Cerebellar cortex (tissue), 1 donor: ENCODE data around the gene FAR1.
"Not testable (repeated sequence)": the region's sequence is repeated elsewhere in the genome, so short reads cannot be mapped to it uniquely, and the experiment has no call there.

ENCODE experiments used
- DNase-seq: peaks from one replicate; pipeline ENCODE4 v3.0.0-alpha.2; 2015; ENCODE audit warnings: low spot score

The FAR1 gene

GRCh38 chr11:13718394-13718793 is 49.9 kb downstream of the FAR1 start:
- no peak for DNase-seq

- DNase-seq: no peak
Observed at GRCh38 chr11:13720940-13721339, 52.5 kb downstream of the FAR1 start.

- DNase-seq: no peak
Observed at GRCh38 chr11:13721760-13722159, 53.3 kb downstream of the FAR1 start.

GRCh38 chr11:13726456-13726855 is 58.0 kb downstream of the FAR1 start:
- no peak for DNase-seq

- DNase-seq: no peak
Observed at GRCh38 chr11:13728076-13728475, 59.6 kb downstream of the FAR1 start.

- no peak for DNase-seq
Observed at GRCh38 chr11:13734530-13734929, 66.1 kb downstream of the FAR1 start.

- DNase-seq: no peak
Observed at GRCh38 chr11:13745165-13745564, 76.7 kb downstream of the FAR1 start.

- not testable (repeated sequence) for DNase-seq
Observed at GRCh38 chr11:13753316-13753715, 84.8 kb downstream of the FAR1 start.

- DNase-seq: no peak
Observed at GRCh38 chr11:13759050-13759449, 90.6 kb downstream of the FAR1 start.

- no peak for DNase-seq
Observed at GRCh38 chr11:13760115-13760514, 91.6 kb downstream of the FAR1 start.

- no peak for DNase-seq
Observed at GRCh38 chr11:13761250-13761649, 92.8 kb downstream of the FAR1 start.

GRCh38 chr11:13761716-13762115 is 93.2 kb downstream of the FAR1 start:
- DNase-seq: no peak

GRCh38 chr11:13762718-13763117 is 94.2 kb downstream of the FAR1 start:
- DNase-seq: no peak

GRCh38 chr11:13763341-13763740 is 94.9 kb downstream of the FAR1 start:
- DNase-seq: no peak

- peak; percentile 59 for DNase-seq
Observed at GRCh38 chr11:13765886-13766285, 97.4 kb downstream of the FAR1 start.

- no peak for DNase-seq
Observed at GRCh38 chr11:13767471-13767870, 99.0 kb downstream of the FAR1 start.

- no peak for DNase-seq
Observed at GRCh38 chr11:13769188-13769587, 100.7 kb downstream of the FAR1 start.

- no peak for DNase-seq
Observed at GRCh38 chr11:13771151-13771550, 102.7 kb downstream of the FAR1 start.

GRCh38 chr11:13772223-13773046 is 104.0 kb downstream of the FAR1 start:
- peak; percentile 91 for DNase-seq

- no peak for DNase-seq
Observed at GRCh38 chr11:13775471-13775870, 107.0 kb downstream of the FAR1 start.

GRCh38 chr11:13776134-13776815 is 107.8 kb downstream of the FAR1 start:
- no peak for DNase-seq

GRCh38 chr11:13777341-13777985 is 109.0 kb downstream of the FAR1 start:
- no peak for DNase-seq

GRCh38 chr11:13778345-13778744 is 109.9 kb downstream of the FAR1 start:
- no peak for DNase-seq
